ENCODE results near the gene SHOC2. TPM values are rescaled to one million over a fixed set of nuclear protein-coding genes. Genes with fewer than 3 reads are reported as not detected.

SHOC2 gene
- total and polyA plus RNA-seq, 2 of the 13 experiments (the other 11 are each of a cell fraction or from before 2014, with no cell fraction given) = 8.6 to 25.5 TPM

DNA sequence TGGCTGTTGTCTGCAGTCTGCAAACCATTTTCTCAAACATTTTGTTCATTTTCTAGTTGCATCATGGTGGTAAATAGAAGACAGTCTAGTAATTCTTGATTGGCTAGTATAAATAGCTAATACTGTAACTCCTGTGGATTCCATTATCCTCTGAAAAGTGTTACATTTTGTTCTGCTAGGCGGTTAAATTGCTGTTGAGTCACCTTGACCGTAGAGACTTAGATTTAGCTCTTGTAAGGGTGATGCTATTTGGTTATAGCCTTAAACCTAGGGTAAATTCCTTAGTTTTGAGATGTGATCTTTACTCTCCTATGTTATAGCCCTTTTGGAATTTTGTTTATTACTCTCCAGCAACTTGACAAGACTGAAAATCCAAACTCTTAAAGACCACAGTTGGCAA, 58.8 kb downstream of the SHOC2 start:
- H3K4me3 ChIP-seq (replicated peaks in 1 of 3; ENCODE audit: insufficient read depth in 1 of 3, low read depth in 2 of 3, low read length in 3 of 3) = no peak overlapping the region
- H3K9ac ChIP-seq (ENCODE audit: insufficient read depth, low read depth, low read length) = no peak overlapping the region
- no TSS peak for BruUV-seq (replicated peaks)
- ChIA-PET CTCF (ENCODE audit: low intra/inter-chr PET ratio, low total read pairs) (no interaction called here), POLR2A (interaction anchor here (0.7 kb wide), 1 partner anchor 59 kb away, joined by 4 read pairs; the partner anchor contains the start of genes BBIP1 and SHOC2)
- no peaks in the 10 kb centered on the region for H3K36me3 ChIP-seq (replicated peaks in 1 of 2; ENCODE audit: control insufficient read depth in 1 of 2, insufficient read depth in 2 of 2, low read length in 2 of 2)
- FAIRE-seq (no peak), DNase-seq (ENCODE audit: low spot score) (no peak), ATAC-seq (no peak)
- no peak overlapping the region for H3K27ac ChIP-seq (ENCODE audit: extremely low read length, insufficient read depth, low read length)
- peaks cover 16% of the 10 kb centered on the region for H3K4me1 ChIP-seq (ENCODE audit: insufficient read depth, low read length)
- 100% methylated on average over 2 of the region's 2 CpGs for WGBS (ENCODE audit: low lambda C conversion rate)
- H3K4me2 ChIP-seq (ENCODE audit: low read depth, low read length) = no peak overlapping the region
- H3K9me3 ChIP-seq (ENCODE audit: low read length) = no peaks in the 10 kb centered on the region
- H4K20me1 ChIP-seq (ENCODE audit: insufficient read depth, low read length) = no peaks in the 10 kb centered on the region
- in situ Hi-C loops (cut with HindIII; ENCODE audit: extremely low pct_ligation_motif_present, low pct_unique_long_range_greater_than_20kb) (no loop called here), intact Hi-C loops (cut with micrococcal nuclease; ENCODE audit: unreplicated experiment) (no loop called here)
- TF ChIP-seq RFX5 (IDR thresholded peaks at IDR 0.05; ENCODE audit: low read depth, low read length) (no peak), NCOA2 (CRISPR knock-in tag; IDR thresholded peaks at IDR 0.05) (no peak), NFKBIZ (CRISPR knock-in tag; IDR thresholded peaks at IDR 0.05) (no peak), ZMAT3 (CRISPR knock-in tag; conservative IDR thresholded peaks at IDR 0.05) (no peak), ZNF251 (CRISPR knock-in tag; IDR thresholded peaks at IDR 0.05) (no peak)
- TF ChIP-seq, protein P1, sequence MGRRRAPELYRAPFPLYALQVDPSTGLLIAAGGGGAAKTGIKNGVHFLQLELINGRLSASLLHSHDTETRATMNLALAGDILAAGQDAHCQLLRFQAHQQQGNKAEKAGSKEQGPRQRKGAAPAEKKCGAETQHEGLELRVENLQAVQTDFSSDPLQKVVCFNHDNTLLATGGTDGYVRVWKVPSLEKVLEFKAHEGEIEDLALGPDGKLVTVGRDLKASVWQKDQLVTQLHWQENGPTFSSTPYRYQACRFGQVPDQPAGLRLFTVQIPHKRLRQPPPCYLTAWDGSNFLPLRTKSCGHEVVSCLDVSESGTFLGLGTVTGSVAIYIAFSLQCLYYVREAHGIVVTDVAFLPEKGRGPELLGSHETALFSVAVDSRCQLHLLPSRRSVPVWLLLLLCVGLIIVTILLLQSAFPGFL (CRISPR knock-in tag; IDR thresholded peaks at IDR 0.05) = no peak
- H2AFZ ChIP-seq (ENCODE audit: low read length) = no peak overlapping the region
- no peaks in the 10 kb centered on the region for H3K27me3 ChIP-seq (ENCODE audit: control insufficient read depth in 1 of 2, insufficient read depth in 2 of 2, low read length in 2 of 2)
- H3K79me2 ChIP-seq (ENCODE audit: insufficient read depth, low read length) = peaks cover 12% of the 10 kb centered on the region

DNA sequence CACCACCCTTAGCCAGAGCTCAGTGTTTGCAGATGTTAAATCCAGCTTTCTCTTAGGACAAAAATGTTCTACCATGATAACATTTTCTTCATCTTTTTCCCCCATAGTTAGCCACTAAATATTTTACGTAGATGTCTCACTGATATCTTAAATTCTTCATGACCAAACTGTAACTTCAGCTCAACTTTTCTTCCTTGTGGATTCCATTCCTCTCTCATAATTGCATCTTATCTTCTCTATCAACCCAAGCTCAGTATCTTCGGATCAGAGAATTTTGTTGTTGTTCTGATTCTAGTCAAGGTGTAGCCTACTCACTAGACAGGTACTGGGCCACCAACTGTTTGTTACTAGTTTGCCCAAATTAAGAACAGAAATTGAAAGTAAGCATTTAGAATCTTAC, 60.2 kb downstream of the SHOC2 start:
- in situ Hi-C loops (cut with HindIII; ENCODE audit: extremely low pct_ligation_motif_present, low pct_unique_long_range_greater_than_20kb) = no loop called here
- H3K36me3 ChIP-seq (replicated peaks in 1 of 2; ENCODE audit: control insufficient read depth in 1 of 2, insufficient read depth in 2 of 2, low read length in 2 of 2) = no peaks in the 10 kb centered on the region
- TF ChIP-seq MAFF (IDR thresholded peaks at IDR 0.05; ENCODE audit: low read depth, low read length) (no peak), NFE2 (CRISPR knock-in tag; IDR thresholded peaks at IDR 0.05) (no peak), SMC3 (IDR thresholded peaks at IDR 0.05; ENCODE audit: low read length) (no peak), PHF8 (CRISPR knock-in tag; IDR thresholded peaks at IDR 0.05) (no peak), ZNF3 (CRISPR knock-in tag; IDR thresholded peaks at IDR 0.05) (no peak), ZNF775 (CRISPR knock-in tag; IDR thresholded peaks at IDR 0.05; ENCODE audit: borderline replicate concordance) (no peak), ZNF256 (CRISPR knock-in tag; conservative IDR thresholded peaks at IDR 0.05) (no peak), NPAS2 (CRISPR knock-in tag; IDR thresholded peaks at IDR 0.05; ENCODE audit: borderline replicate concordance) (no peak), ZSCAN9 (CRISPR knock-in tag; IDR thresholded peaks at IDR 0.05; ENCODE audit: borderline replicate concordance) (no peak), HNRNPLL (IDR thresholded peaks at IDR 0.05; ENCODE audit: low read depth, low read length, poor library complexity, severe bottlenecking) (no peak), BHLHE40 (IDR thresholded peaks at IDR 0.05; ENCODE audit: low read length) (no peak), HOXA5 (CRISPR knock-in tag; IDR thresholded peaks at IDR 0.05) (no peak)
- TF ChIP-seq, protein P2, sequence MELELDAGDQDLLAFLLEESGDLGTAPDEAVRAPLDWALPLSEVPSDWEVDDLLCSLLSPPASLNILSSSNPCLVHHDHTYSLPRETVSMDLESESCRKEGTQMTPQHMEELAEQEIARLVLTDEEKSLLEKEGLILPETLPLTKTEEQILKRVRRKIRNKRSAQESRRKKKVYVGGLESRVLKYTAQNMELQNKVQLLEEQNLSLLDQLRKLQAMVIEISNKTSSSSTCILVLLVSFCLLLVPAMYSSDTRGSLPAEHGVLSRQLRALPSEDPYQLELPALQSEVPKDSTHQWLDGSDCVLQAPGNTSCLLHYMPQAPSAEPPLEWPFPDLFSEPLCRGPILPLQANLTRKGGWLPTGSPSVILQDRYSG (CRISPR knock-in tag; IDR thresholded peaks at IDR 0.05) = no peak
- TF ChIP-seq, protein P3, sequence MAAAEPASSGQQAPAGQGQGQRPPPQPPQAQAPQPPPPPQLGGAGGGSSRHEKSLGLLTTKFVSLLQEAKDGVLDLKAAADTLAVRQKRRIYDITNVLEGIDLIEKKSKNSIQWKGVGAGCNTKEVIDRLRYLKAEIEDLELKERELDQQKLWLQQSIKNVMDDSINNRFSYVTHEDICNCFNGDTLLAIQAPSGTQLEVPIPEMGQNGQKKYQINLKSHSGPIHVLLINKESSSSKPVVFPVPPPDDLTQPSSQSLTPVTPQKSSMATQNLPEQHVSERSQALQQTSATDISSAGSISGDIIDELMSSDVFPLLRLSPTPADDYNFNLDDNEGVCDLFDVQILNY (CRISPR knock-in tag; conservative IDR thresholded peaks at IDR 0.05) = no peak
- no peak overlapping the region for H3K9ac ChIP-seq (ENCODE audit: insufficient read depth, low read depth, low read length)
- no peaks in the 10 kb centered on the region for H3K27me3 ChIP-seq (ENCODE audit: control insufficient read depth in 1 of 2, insufficient read depth in 2 of 2, low read length in 2 of 2)
- BruUV-seq (replicated peaks) = no TSS peak
- H3K4me2 ChIP-seq (ENCODE audit: low read depth, low read length) = no peak overlapping the region
- H3K9me3 ChIP-seq (ENCODE audit: low read length) = no peaks in the 10 kb centered on the region
- no peak overlapping the region for H3K27ac ChIP-seq (ENCODE audit: extremely low read length, insufficient read depth, low read length)
- DNase-seq (ENCODE audit: low spot score) (no peak), FAIRE-seq (no peak), ATAC-seq (no peak)
- ChIA-PET CTCF (ENCODE audit: low intra/inter-chr PET ratio, low total read pairs) (no interaction called here), POLR2A (no interaction called here)
- H3K4me3 ChIP-seq (replicated peaks in 1 of 3; ENCODE audit: insufficient read depth in 1 of 3, low read depth in 2 of 3, low read length in 3 of 3) = no peak overlapping the region
- intact Hi-C loops (cut with micrococcal nuclease; ENCODE audit: unreplicated experiment) = no loop called here
- no peak overlapping the region for H2AFZ ChIP-seq (ENCODE audit: low read length)
- WGBS (ENCODE audit: low lambda C conversion rate) = 97% methylated on average over 2 of the region's 2 CpGs
- peaks cover 16% of the 10 kb centered on the region for H3K4me1 ChIP-seq (ENCODE audit: insufficient read depth, low read length)
- no peaks in the 10 kb centered on the region for H4K20me1 ChIP-seq (ENCODE audit: insufficient read depth, low read length)
- H3K79me2 ChIP-seq (ENCODE audit: insufficient read depth, low read length) = peaks cover 16% of the 10 kb centered on the region
